OCI-LY3 (cell line): ENCODE data around the gene PTAFR.

Experiments
- H2AFZ ChIP-seq: fragments of 200-600, 300-600 bp; shearing (Covaris generic); 2 replicates; pipeline ENCODE4 v1.6.0; 2014; ENCODE audit warnings: antibody characterized with exemption, low read depth, low read length
- H3K27ac ChIP-seq: fragments of 200-600, 300-600 bp; sonication (generic); 2 replicates; pipeline ENCODE4 v1.5.1; 2014; ENCODE audit warnings: mild to moderate bottlenecking, low read length, moderate library complexity, mixed read lengths
- H3K27me3 ChIP-seq: fragments of 200-600, 300-600 bp; sonication (generic); 2 replicates; pipeline ENCODE4 v1.6.1; 2014; ENCODE audit warnings: low read depth, low read length, mixed read lengths
- H3K36me3 ChIP-seq: fragments of 200-600, 300-600 bp; sonication (generic); replicated peaks from 2 replicates; pipeline ENCODE3; 2014; ENCODE audit warnings: low read depth, low read length, mixed read lengths
- H3K4me1 ChIP-seq: fragments of 300-600, 200-600 bp; sonication (generic); 2 replicates; pipeline ENCODE4 v1.6.1; 2014; ENCODE audit warnings: low read length, mixed read lengths
- H3K4me2 ChIP-seq: fragments of 200-600, 300-600 bp; sonication (generic); 2 replicates; pipeline ENCODE4 v1.6.1; 2014; ENCODE audit warnings: low read length, mixed read lengths
- H3K4me3 ChIP-seq: fragments of 300-600, 200-600 bp; sonication (generic); 2 replicates; pipeline ENCODE4 v1.5.1; 2014; ENCODE audit warnings: antibody characterized with exemption, mild to moderate bottlenecking, low read length, moderate library complexity
- H3K79me2 ChIP-seq: fragments of 300-600, 200-600 bp; shearing (Covaris generic); 2 replicates; pipeline ENCODE4 v1.6.1; 2014; ENCODE audit warnings: mild to moderate bottlenecking, low read length, mixed read lengths
- H3K9ac ChIP-seq: fragments of 300-600, 200-600 bp; shearing (Covaris generic); 2 replicates; pipeline ENCODE4 v1.6.0; 2014; ENCODE audit warnings: mild to moderate bottlenecking, low read length, moderate library complexity
- H3K9me3 ChIP-seq: fragments of 200-600, 300-600 bp; shearing (Covaris generic); 2 replicates; pipeline ENCODE4 v1.6.1; 2014; ENCODE audit warnings: low read length, mixed read lengths; ENCODE audit not compliant: insufficient read depth
- H4K20me1 ChIP-seq: fragments of 200-600, 300-600 bp; sonication (generic); 2 replicates; pipeline ENCODE4 v1.6.1; 2016; ENCODE audit warnings: low read length, mixed read lengths; ENCODE audit not compliant: insufficient read depth
- CTCF ChIP-seq: fragments of 200-600, 300-600 bp; sonication (generic); IDR thresholded peaks from 2 replicates; pipeline ENCODE4 v1.5.1; 2014; ENCODE audit warnings: antibody characterized with exemption, low read length, low read depth
- EZH2phosphoT487 ChIP-seq: fragments of 200-600 bp; shearing (Covaris generic); IDR thresholded peaks from 2 replicates; pipeline ENCODE4 v1.6.1; 2018; ENCODE audit warnings: antibody characterized with exemption, mixed run types, low read depth

The PTAFR gene

GRCh38 chr1:28205243-28205642 lies 28.8 kb upstream of the PTAFR start:
- Histone ChIP-seq H3K9ac (no peak overlapping the region), H4K20me1 (no peaks in the 10 kb centered on the region), H3K36me3 (peaks cover 11% of the 10 kb centered on the region), H3K27ac (no peak overlapping the region), H2AFZ (no peak overlapping the region), H3K27me3 (no peaks in the 10 kb centered on the region), H3K4me3 (no peak overlapping the region), H3K4me2 (no peak overlapping the region), H3K9me3 (no peaks in the 10 kb centered on the region), H3K79me2 (no peaks in the 10 kb centered on the region), H3K4me1 (peaks cover 11% of the 10 kb centered on the region)
- TF ChIP-seq EZH2phosphoT487, result no peak
- TF ChIP-seq CTCF, result no peak

- TF ChIP-seq EZH2phosphoT487 (no peak), CTCF (no peak)
- H3K27me3 ChIP-seq, result no peaks in the 10 kb centered on the region
- peaks cover 25% of the 10 kb centered on the region for H3K4me1 ChIP-seq
- no peaks in the 10 kb centered on the region for H3K79me2 ChIP-seq
- peak overlapping the region; percentile 45; the same call in 1 of the 2 replicates for H3K9ac ChIP-seq
- H2AFZ ChIP-seq, result no peak overlapping the region
- H3K9me3 ChIP-seq, result no peaks in the 10 kb centered on the region
- H3K36me3 ChIP-seq, result peaks cover 20% of the 10 kb centered on the region
- H3K4me3 ChIP-seq, result peak overlapping the region; percentile 59
- peak overlapping the region; percentile 85 for H3K4me2 ChIP-seq
- H3K27ac ChIP-seq, result peak overlapping the region; percentile 92
- H4K20me1 ChIP-seq, result no peaks in the 10 kb centered on the region
These were observed 23.9 kb upstream of the PTAFR start for GRCh38 chr1:28200234-28200873.

DNA sequence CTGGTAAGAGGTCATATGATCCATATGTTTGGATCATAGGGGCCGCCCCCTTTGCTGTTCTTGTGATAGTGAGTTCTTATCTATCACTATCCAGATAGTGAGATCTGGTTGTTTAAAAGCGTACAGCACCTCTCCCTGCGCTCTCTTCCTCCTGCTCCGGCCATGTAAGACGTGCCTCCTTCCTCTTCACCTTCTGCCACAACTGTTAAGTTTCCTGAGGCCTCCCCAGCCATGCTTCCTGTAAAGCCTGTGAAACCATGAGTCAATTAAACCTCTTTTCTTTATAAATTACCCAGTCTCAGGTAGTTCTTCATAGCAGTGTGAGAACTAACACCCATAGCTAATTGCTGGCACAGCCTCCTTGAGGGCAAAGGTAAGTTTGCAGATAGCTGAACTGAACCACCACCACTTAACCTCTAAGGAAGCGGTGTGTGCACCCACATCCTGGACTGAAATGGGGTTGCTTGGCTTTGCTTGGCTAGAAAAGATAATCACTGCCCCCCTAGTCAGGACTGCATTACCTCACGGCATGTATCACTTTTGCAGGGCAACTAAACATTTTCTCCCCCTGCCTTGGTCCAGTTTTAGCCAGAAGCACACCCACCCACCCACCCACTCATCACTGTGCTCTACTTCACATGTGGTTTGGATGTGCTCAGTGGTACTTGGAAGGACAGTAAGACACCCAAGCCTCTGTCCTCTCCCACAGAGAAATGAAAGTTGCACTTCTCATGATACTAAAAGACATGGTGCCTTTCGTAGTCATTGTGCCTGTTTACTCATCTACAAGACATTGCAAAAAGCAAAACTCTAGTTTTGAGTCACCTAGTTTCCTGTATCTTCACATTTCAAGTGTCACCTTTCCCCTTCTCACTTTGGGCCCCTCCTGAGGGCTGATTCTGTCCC lies 23.1 kb upstream of the PTAFR start:
- H2AFZ ChIP-seq, result no peak overlapping the region
- H4K20me1 ChIP-seq, result no peaks in the 10 kb centered on the region
- H3K9me3 ChIP-seq, result no peaks in the 10 kb centered on the region
- peaks cover 20% of the 10 kb centered on the region for H3K36me3 ChIP-seq
- no peaks in the 10 kb centered on the region for H3K79me2 ChIP-seq
- H3K4me3 ChIP-seq, result peak overlapping the region; percentile 59
- peak overlapping the region; percentile 85 for H3K4me2 ChIP-seq
- peak overlapping the region; percentile 45; the same call in 1 of the 2 replicates for H3K9ac ChIP-seq
- H3K4me1 ChIP-seq, result peaks cover 25% of the 10 kb centered on the region
- peak overlapping the region; percentile 92 for H3K27ac ChIP-seq
- H3K27me3 ChIP-seq, result no peaks in the 10 kb centered on the region
- no peak for TF ChIP-seq CTCF
- no peak for TF ChIP-seq EZH2phosphoT487
